ENCODE results near the gene ORC1. TPM values are rescaled to one million over a fixed set of nuclear protein-coding genes. Genes with fewer than 3 reads are reported as not detected.

The ORC1 gene
- total and polyA plus RNA-seq, 4 donors: 0.31 to 16.6 (median 0.43) TPM

Other genes with a start within 250 kb of the ORC1 start
- 10 to 100 TPM in 1 of 2 donors, 1 to 10 TPM in 1; 7.1 to 15.7 TPM for gene CC2D1B, start 38.2 kb downstream of the ORC1 start, total RNA-seq
- gene CC2D1B, start 38.2 kb downstream of the ORC1 start, polyA plus RNA-seq: 1 to 10 TPM; 4.5 to 8.0 TPM
- gene PRPF38A, start 179 bp upstream of the ORC1 start, total RNA-seq: 10 to 100 TPM in 1 of 2 donors, 1 to 10 TPM in 1; 8.1 to 10.3 TPM
- gene PRPF38A, start 179 bp upstream of the ORC1 start, polyA plus RNA-seq: 1 to 10 TPM; 5.9 to 9.1 TPM
- 10 to 100 TPM; 20.0 to 28.0 TPM for gene TUT4, start 148.7 kb upstream of the ORC1 start, total RNA-seq
- 10 to 100 TPM; 12.2 to 28.0 TPM for gene TUT4, start 148.7 kb upstream of the ORC1 start, polyA plus RNA-seq
- 10 to 100 TPM in 1 of 2 donors, 1 to 10 TPM in 1; 4.7 to 33.0 TPM for gene GPX7, start 197.9 kb upstream of the ORC1 start, total RNA-seq
- 1 to 10 TPM; 3.9 to 7.0 TPM for gene GPX7, start 197.9 kb upstream of the ORC1 start, polyA plus RNA-seq
- gene SHISAL2A, start 228.7 kb upstream of the ORC1 start, total RNA-seq: under 1 TPM; 0.14 to 0.33 TPM
- gene SHISAL2A, start 228.7 kb upstream of the ORC1 start, polyA plus RNA-seq: under 1 TPM in 1 of 2 donors, not detected in 1; 0.22 TPM

All from liver (tissue), 4 donors.